NCI-H1694 treated with DMSO at 0.1 percent for 48 hours (cell line): ENCODE data around the gene TTC28.

Experiments used
- DNase-seq: peaks from one replicate; lab custom pipeline; 2025; lab: John Stamatoyannopoulos, UW

The TTC28 gene

DNA sequence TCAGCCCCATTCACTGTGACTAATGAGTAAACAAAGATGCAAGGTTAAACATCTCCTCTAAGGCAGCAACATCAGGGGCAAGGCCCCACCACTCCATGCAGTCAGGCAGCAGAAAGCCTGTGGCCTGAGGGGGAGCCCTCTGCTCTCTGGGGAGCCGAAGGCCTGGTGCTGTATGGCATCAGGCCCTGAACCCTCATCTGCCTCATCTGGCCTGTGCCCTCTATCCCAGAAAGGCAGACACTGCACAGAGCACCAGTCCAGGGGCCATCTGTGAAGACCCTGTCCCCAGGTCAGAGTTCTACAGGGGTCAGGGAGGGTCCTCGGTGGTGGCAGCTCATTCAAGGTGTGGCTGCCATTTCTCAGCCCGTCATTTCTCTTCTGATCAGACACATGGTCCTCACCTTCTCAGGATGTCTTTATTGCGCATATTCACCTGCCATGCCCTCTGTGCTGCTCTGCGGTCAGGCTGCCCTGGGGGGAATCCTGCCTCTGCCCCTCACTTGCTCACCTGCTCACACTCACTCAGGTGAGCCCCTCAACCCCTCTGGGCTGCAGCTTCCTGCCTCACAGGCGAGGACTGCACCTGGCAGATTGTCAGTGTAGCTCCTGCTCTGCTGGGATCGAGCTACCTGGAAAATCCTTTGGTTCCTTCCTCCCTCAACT lies 657.5 kb downstream of the TTC28 start:
- DNase-seq, result no peak

- DNase-seq, result no peak
These were observed 658.3 kb downstream of the TTC28 start for GRCh38 chr22:28021116-28021997.

DNA sequence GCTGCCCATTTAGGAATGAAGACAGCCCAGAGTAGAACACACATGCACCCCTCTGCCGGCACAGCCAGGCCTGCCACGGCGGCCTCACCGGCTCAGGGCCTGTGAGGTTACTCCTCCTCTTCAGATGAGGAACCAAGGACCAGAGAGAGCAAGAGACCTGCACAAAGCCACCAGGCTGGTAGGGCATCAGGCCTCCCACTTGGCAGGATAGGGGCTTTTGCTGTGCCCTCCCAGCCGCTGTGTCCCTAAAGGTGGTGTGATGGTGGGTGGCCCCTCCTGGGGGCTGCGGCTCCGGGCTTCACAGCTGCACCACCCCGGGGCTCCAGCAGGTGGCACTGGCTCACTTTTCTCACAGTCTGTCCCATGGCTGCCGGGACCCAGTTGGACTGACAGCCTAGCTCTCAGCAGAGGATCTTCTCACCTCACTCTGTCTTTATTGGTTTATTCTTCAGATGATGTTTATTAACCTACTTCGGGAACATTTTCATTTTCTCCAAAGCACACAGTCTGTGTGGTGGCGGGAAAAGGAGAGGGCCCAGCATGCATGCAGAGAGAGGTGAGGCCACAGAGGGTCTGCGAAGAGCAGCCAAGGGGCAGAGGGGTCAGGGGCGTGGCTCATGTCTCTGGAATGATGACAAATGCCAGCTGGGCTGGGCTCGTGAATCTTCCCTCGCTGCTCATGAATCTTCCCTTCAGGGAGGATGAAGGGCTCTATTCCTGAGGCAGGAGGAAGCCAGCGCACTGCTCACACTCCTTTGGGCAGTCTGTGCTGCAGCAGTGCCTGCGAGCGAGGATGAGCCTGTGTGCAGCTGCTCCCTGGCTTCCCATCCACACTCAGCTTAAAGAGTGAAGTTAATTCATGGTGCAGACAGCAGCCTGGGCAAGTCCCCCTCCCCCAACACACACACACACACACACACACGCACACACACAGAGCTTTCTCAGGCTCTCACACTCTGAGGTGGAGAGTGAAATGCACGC lies 659.5 kb downstream of the TTC28 start:
- DNase-seq, result peak; percentile 78

- DNase-seq, result no peak
These were observed 660.3 kb downstream of the TTC28 start for GRCh38 chr22:28019360-28019759.

DNA sequence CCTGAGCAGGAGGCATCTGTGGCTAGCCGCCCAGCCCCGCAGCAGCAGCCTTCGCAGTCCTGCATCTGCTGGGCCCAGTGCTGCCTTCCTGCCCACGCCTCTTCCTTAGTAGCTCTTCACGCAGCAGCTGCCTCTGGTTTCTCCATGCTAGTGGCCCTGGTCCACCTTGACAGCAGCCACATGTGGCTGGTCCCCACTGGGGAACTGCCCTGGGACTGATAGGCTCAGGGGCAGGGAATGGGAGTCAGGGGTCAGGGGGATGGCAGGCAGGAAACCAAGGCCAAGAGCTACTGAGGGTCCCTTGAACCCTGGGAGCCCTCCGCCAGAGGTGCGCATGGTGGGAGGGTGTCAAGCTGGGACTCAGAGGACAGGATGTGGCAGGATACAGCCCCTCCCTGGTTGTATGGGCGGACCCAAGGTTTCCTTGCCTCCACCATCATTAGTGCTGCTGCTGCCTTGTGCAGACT lies 661.1 kb downstream of the TTC28 start:
- no peak for DNase-seq

DNA sequence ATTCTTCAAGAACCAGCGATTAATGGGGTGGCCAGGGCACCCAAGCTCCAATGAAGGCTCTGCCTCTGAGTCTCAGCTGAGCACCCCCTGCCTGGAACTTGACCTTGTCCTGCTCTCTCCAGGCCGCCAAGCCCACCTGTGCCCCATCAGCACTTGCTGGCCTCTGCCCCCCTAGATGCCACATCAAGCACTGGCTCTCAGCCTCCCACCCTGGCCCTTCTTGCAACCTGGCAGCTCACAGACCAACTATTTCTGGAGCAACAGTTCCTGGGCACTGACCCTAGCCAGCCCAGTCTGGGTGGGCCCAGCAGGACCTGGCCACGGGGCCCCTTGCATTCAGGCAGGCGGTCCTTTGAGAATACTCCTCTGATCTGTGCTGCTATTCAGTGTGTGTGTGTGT lies 661.8 kb downstream of the TTC28 start:
- DNase-seq, result no peak

- DNase-seq, result no peak
These were observed 662.2 kb downstream of the TTC28 start for GRCh38 chr22:28017558-28017820.

DNA sequence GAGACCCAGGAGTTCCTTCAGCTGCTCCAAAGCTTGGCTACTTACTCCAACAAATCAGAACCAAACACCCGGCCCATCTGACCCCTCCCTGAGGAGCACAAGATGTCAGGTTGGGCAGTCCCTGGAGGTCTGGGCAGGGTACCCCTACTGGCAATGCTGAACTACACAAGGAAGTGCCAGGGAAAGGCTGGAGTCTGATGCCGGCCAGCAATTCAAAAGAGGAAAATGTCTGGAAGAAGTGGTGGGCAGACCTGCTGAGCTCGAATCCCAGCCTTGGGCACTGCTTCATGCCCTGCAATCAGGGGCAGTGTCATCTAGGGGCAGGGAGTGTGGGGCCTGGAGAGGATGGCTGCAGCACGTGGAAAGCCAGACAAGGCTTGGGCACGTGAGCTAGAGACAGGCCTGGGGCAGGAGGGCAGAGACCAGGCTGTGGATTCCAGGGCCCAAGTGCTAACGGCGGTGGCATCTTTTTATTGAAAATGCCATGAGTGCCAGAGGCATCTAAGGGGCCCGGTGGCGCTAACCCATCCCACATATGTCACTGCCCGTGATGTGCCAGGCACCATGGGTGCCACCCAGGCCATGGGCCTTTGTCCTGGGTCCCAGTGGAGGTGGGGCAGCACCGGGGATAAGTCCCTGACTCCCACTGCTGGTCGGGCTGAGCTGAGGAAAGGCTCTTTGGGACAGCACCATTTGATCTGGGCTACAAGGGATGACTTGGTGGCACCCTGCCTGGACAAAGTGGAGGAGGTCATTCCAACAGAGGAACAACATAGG lies 662.7 kb downstream of the TTC28 start:
- no peak for DNase-seq

- peak; percentile 12 for DNase-seq
These were observed 663.7 kb downstream of the TTC28 start for GRCh38 chr22:28015676-28016601.

GRCh38 chr22:28015046-28015425 lies 664.6 kb downstream of the TTC28 start:
- peak; percentile 17 for DNase-seq

- peak; percentile 13 for DNase-seq
These were observed 665.2 kb downstream of the TTC28 start for GRCh38 chr22:28014211-28015045.

GRCh38 chr22:28013611-28014010 lies 666.0 kb downstream of the TTC28 start:
- no peak for DNase-seq

GRCh38 chr22:28012832-28013460 lies 666.7 kb downstream of the TTC28 start:
- DNase-seq, result no peak

- peak; percentile 37 for DNase-seq
These were observed 670.3 kb downstream of the TTC28 start for GRCh38 chr22:28009272-28009827.

- DNase-seq, result no peak
These were observed 671.0 kb downstream of the TTC28 start for GRCh38 chr22:28008649-28009048.

DNA sequence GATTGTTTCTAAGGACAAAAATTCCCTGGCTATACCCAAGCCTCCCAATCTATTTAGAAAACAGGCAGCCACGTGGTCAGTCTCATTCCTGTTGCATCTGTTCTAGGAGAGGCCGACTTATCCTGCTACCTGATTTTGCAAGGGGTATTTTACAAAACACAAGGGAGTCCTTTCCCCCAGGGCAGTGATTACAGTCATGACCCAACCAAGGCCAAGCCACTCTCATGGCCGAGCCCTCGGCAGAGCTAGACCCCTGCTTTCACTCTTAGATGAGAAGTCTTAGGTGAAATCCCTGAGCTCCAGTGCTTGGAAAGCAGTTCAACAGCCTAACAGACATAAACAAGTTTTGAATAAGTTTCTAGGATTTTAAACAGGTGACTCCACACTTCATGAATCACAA lies 671.6 kb downstream of the TTC28 start:
- DNase-seq, result no peak

DNA sequence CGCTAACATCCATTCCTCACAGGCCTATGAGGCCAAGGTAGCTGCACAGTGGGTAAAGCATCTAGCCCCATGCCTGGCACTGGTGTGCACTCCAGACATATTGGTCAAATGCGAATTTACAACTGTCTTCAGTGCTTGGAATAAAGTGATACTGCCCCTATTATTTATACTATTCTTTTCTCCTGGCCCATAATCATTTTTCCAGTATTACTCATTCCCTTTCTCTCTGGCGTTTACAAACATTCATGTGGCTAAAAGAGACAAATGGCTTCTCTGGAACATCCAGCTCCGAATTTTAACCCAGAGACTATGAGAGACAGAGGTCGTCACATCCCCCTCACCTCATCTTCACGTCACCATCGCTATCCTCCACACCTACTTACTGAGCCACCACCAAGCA lies 673.4 kb downstream of the TTC28 start:
- DNase-seq, result no peak

DNA sequence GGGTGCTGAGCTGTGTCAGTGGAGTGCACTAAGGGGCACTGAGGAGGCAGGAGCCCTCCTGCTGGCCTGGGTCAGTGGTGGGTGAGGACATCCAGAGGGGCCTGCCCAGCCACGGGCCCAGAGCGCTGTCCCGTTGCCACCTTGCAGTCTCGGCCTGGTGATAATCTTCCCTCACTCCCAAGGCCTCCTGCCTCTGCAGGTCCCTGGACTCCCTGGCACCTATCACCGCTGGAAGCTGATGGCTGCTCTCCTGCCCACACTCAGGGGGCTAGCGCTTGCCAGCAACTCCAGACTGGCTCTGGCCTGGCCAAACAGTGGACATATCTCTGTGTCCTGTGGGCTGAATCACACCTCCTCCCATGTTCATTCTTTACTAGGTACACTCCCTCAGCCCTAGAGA lies 674.1 kb downstream of the TTC28 start:
- DNase-seq, result no peak

DNA sequence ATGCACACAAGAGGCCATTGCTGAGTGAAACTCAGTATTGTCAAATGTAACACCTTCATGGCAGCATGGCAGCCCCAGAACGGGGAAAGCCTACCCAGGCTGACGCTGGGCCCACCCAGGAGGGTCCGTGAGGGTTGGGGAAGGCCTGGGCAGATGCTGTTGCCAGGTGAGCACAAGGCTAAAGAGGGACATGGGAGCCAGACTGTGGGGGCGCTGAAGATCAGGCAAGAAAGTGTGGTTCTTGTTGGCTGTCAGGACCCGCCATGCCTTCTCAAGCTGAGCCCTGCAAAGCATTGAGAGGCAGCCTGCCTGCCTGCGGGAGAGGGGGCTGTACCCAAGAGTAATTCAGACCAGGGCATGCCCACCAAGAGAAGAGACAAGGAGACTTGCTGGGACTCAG lies 675.6 kb downstream of the TTC28 start:
- no peak for DNase-seq
